Nephron progenitor cell (in vitro differentiated cells): Measurements from ENCODE around the gene RHBDL1.

Source experiments
- DNase-seq: peaks from one replicate; pipeline ENCODE4 v3.0.0; 2021
- H3K27ac Mint-ChIP-seq: 2 replicates; pipeline ENCODE4 v1.8.0; 2021; ENCODE audit warnings: mild to moderate bottlenecking, moderate library complexity, mixed read lengths
- H3K27me3 Mint-ChIP-seq: 2 replicates; pipeline ENCODE4 v1.8.0; 2021; ENCODE audit warnings: mild to moderate bottlenecking, low read depth, mixed read lengths; ENCODE audit not compliant: poor library complexity
- H3K36me3 Mint-ChIP-seq: 2 replicates; pipeline ENCODE4 v1.8.0; 2021; ENCODE audit warnings: low read depth, mixed read lengths
- H3K4me1 Mint-ChIP-seq: 2 replicates; pipeline ENCODE4 v1.8.0; 2021; ENCODE audit warnings: mixed read lengths
- H3K4me3 Mint-ChIP-seq: 2 replicates; pipeline ENCODE4 v1.8.0; 2021; ENCODE audit warnings: mild to moderate bottlenecking, moderate library complexity, mixed read lengths
- H3K9me3 Mint-ChIP-seq: 2 replicates; pipeline ENCODE4 v1.8.0; 2021; ENCODE audit warnings: mild to moderate bottlenecking, moderate library complexity, mixed read lengths
- TF ChIP-seq, protein P1 (sequence below): fragments of 200-600 bp; sonication (generic); IDR thresholded peaks from 2 replicates; pipeline ENCODE4 v1.5.0; 2021; ENCODE audit warnings: antibody characterized with exemption

Gene RHBDL1

DNA sequence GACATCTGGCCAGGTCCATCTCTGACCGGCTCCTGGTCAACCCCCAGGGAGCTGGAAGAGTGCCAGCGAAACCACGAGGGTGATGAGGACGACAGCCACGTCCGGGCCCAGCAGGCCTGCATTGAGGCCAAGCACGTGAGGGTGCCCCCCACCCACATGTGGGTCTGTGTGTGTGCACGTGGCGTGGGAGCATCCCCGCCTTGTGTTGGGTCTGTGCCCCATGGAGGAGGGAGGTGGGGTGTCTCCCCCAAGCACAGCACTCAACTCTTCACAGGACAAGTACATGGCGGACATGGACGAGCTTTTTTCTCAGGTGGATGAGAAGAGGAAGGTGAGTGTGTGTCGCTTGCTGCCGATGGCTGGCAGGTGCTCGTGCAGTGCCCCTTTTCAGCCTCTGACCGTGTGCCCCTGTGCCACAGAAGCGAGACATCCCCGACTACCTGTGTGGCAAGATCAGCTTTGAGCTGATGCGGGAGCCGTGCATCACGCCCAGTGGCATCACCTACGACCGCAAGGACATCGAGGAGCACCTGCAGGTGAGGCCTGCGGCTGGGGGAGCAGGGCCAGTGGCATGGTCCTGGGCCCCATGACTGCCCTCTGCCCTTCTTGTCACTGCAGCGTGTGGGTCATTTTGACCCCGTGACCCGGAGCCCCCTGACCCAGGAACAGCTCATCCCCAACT, 6.4 kb downstream of the RHBDL1 start:
- TF ChIP-seq, protein P1, sequence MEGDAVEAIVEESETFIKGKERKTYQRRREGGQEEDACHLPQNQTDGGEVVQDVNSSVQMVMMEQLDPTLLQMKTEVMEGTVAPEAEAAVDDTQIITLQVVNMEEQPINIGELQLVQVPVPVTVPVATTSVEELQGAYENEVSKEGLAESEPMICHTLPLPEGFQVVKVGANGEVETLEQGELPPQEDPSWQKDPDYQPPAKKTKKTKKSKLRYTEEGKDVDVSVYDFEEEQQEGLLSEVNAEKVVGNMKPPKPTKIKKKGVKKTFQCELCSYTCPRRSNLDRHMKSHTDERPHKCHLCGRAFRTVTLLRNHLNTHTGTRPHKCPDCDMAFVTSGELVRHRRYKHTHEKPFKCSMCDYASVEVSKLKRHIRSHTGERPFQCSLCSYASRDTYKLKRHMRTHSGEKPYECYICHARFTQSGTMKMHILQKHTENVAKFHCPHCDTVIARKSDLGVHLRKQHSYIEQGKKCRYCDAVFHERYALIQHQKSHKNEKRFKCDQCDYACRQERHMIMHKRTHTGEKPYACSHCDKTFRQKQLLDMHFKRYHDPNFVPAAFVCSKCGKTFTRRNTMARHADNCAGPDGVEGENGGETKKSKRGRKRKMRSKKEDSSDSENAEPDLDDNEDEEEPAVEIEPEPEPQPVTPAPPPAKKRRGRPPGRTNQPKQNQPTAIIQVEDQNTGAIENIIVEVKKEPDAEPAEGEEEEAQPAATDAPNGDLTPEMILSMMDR, result no peak
- H3K27me3 Mint-ChIP-seq, result peaks cover 4% of the 10 kb centered on the region
- no peak overlapping the region for H3K27ac Mint-ChIP-seq
- no peak for DNase-seq
- H3K4me3 Mint-ChIP-seq, result peak overlapping the region; percentile 78
- peaks cover 19% of the 10 kb centered on the region for H3K36me3 Mint-ChIP-seq
- no peaks in the 10 kb centered on the region for H3K9me3 Mint-ChIP-seq
- peaks cover 41% of the 10 kb centered on the region for H3K4me1 Mint-ChIP-seq

DNA sequence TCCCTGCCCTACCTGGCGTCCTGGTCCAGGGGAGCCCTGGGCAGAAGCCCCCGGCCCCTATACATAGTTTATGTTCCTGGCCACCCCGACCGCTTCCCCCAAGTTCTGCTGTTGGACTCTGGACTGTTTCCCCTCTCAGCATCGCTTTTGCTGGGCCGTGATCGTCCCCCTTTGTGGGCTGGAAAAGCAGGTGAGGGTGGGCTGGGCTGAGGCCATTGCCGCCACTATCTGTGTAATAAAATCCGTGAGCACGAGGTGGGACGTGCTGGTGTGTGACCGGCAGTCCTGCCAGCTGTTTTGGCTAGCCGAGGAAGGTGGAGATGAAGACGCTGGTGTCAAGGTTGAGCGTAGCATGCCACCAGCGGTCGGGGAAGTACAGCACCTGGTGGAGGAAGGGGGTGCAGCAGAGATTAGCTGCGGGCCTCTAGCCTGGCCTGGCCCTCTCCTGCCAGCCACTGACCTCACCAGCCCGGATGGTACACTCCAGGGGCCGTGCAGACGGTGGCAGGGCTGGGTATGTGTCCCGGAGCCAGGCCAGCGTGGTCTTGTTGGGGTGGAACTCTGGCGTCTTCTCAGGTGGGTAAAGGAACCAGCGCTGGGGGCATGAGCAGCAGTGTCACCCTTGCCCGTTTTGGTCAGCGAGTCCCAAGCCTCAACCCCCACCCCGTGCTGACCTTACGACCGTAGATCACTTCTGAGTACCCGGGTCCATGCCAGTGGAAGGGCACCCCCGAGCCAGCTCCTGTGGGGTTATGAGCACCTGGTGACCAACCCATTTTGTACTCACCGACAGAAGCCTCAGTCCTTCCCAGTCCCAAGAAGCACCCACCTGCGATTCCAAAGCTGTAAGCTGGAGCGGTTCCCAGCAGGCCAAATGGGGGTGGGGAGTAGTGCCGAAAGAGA, 7.3 kb downstream of the RHBDL1 start:
- DNase-seq, result no peak
- Mint-ChIP-seq H3K9me3 (no peaks in the 10 kb centered on the region), H3K4me1 (peaks cover 41% of the 10 kb centered on the region), H3K27ac (no peak overlapping the region), H3K4me3 (peak overlapping the region; percentile 78), H3K36me3 (peaks cover 19% of the 10 kb centered on the region), H3K27me3 (peaks cover 3% of the 10 kb centered on the region)
- TF ChIP-seq, protein P1, result no peak

DNA sequence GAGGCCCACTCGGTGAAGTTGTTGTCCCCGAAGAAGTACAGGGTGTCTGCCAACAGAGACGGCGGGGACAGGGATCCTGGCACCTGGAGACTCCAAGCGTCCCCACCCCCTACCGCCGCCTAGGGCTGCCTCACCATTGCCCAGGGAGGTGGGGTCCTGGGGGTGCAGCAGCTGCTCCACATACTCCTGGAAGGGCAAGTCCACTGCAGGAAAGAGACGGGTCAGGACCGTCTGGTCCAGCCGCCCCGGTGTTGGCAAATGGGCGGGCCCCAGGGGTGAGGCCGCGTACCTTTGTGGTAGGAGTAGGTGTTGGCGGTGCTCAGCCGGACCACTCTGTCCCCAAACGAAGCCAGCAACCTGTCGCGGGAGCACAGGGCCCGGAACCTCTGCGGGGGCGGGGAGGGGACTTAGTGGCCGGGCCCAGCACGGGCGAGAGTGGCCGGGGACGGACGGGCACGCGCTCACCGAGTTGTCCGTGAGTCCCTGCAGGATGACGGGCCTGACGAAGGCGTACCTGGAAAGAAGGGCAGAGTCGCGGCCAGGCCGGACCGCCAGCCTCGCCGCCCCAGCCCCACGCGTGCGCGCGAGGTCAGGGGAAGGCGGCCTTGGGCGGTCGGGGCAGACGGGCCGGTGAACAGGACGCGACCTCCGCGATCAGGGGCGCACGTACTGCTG, 8.1 kb downstream of the RHBDL1 start:
- H3K27me3 Mint-ChIP-seq, result peaks cover 3% of the 10 kb centered on the region
- DNase-seq, result no peak
- H3K4me1 Mint-ChIP-seq, result peaks cover 41% of the 10 kb centered on the region
- TF ChIP-seq, protein P1, result no peak
- H3K27ac Mint-ChIP-seq, result no peak overlapping the region
- no peaks in the 10 kb centered on the region for H3K9me3 Mint-ChIP-seq
- peaks cover 19% of the 10 kb centered on the region for H3K36me3 Mint-ChIP-seq
- H3K4me3 Mint-ChIP-seq, result peak overlapping the region; percentile 78

DNA sequence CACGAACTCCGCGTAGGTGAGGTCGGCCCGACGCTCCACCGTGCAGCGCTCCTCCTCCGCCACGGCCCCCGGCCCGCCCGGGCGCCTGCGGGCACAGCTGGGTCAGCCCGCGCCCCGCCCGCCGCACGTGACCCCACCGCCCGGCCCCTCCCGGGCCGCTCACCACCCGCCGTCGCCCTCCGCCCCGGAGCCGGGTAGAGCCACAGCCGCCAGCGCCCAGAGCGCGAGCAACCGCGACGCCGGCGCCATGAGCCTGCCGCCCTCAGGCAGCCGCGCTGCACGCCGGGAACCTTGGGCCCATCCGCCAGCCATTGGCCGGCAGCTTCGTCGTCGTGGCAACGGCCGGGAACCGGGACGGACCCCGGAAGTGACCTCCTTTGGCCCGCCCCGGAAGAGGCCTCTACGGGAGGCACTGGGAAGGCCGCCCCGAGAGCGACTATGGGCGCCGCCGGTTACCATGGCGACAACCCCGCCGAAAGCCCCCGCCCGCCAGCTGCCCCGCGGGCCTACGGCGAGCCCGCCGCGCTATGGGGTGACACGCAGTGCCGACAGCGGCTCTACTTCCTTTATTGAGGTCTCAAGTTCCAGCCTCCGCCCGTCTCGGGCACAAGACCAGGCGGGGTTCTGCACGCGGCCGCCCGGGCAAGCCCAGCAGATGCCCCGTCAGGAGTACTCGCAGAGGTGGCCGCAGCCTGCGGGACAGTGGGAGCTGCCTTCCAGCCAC, 8.8 kb downstream of the RHBDL1 start, which contains the start of gene JMJD8:
Gene JMJD8 (minus strand): TSS at position 264 of the 724 bp plus-strand sequence. CDS start 15 bp downstream, at position 249.
- peak; percentile 97 for DNase-seq
- Mint-ChIP-seq H3K4me1 (peaks cover 44% of the 10 kb centered on the region), H3K27ac (peak within 1 kb of the TSS; percentile 54), H3K27me3 (no peaks in the 10 kb centered on the region), H3K9me3 (no peaks in the 10 kb centered on the region), H3K36me3 (peaks cover 19% of the 10 kb centered on the region), H3K4me3 (peak within 1 kb of the TSS; percentile 78)
- TF ChIP-seq, protein P1, result no peak

DNA sequence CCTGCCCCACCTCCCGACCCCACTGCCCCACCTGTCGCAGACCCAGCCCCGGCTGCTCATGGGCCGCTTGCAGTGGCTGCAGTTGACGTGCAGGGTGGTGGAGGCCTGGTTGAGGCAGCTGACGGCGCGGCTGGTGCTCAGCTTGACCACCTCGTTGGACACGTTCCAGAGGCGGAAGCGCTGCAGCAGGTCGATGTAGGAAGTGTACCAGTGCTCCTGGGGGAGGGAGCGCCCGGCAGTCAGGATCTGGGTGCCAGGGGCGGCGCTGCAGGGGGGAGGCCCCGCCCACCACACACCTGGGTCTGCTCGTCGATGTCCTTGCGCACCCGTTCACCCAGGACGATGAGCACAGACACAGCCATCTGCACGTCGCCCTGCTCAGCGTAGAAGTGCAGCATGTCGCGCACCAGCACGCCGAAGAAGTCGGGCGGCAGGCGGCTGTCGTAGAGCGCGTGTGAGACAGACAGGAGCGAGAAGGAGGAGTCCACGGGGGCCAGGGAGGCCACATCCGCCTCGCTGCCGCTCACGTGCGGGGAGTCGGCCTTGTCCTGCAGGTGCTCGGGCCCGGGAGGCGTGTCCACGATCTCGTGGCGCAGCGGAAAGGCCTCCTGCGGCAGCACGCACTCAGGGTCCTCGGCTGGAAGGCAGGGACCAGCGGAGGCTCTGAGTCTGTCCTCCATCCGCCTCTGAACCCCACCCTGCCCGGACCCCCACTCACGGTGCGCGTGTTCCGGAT, 9.7 kb downstream of the RHBDL1 start:
- DNase-seq, result no peak
- Mint-ChIP-seq H3K36me3 (peaks cover 19% of the 10 kb centered on the region), H3K4me3 (no peak overlapping the region), H3K4me1 (peaks cover 48% of the 10 kb centered on the region), H3K9me3 (no peaks in the 10 kb centered on the region), H3K27ac (no peak overlapping the region), H3K27me3 (no peaks in the 10 kb centered on the region)
- TF ChIP-seq, protein P1, result no peak
